Ascending aorta (tissue), 2 donors: ENCODE results near the gene SLITRK5. TPM values are rescaled to one million over a fixed set of nuclear protein-coding genes. Genes with fewer than 3 reads are reported as not detected.

ENCODE experiments used
- DNase-seq, 2 donors: peaks; one replicate each; pipeline ENCODE4 v3.0.0-alpha.2; 2019; ENCODE audit warnings: low spot score in 2 of 2
- H3K27ac ChIP-seq, 2 donors: fragments of 200-600 bp; sonication (generic); one replicate each; pipeline ENCODE4 v1.5.1; 2016 to 2017; ENCODE audit warnings: mild to moderate bottlenecking in 1 of 2
- H3K27me3 ChIP-seq: fragments of 200-600 bp; sonication (generic); one replicate; pipeline ENCODE4 v1.5.1; 2017
- H3K36me3 ChIP-seq, 2 donors: fragments of 200-600 bp; sonication (generic); one replicate each; pipeline ENCODE4 v1.5.1; 2016
- H3K4me1 ChIP-seq, 2 donors: fragments of 200-600 bp; sonication (generic); one replicate each; pipeline ENCODE4 v1.5.1; 2016 to 2017; ENCODE audit warnings: mild to moderate bottlenecking in 1 of 2
- H3K4me3 ChIP-seq, 2 donors: fragments of 200-600 bp; sonication (generic); one replicate each; pipeline ENCODE4 v1.5.1; 2016 to 2017; ENCODE audit warnings: mild to moderate bottlenecking in 1 of 2
- H3K9me3 ChIP-seq, 2 donors: fragments of 200-600 bp; sonication (generic); one replicate each; pipeline ENCODE4 v1.5.1; 2016
- intact Hi-C: fragments of 100-400 bp; cut with DNase I; formaldehyde crosslinking; loops from one replicate; pipeline ENCODE4 v1.15.1; 2023
- total RNA-seq: library from RNA; depleted of rRNA; stranded (reverse); fragments of >200 nt; gene quantifications from one replicate; pipeline ENCODE4 v1.1.0, GENCODE V29; 2016
- TF ChIP-seq, protein P1 (sequence below), 3 experiments: fragments of 200-600 bp in 2 of 3; fragments of 450-650 bp in 1 of 3; sonication (generic) in 2 of 3; IDR thresholded peaks; one replicate each; pipeline ENCODE4 v1.5.1; 2016 to 2019; ENCODE audit warnings: antibody characterized with exemption in 3 of 3, mild to moderate bottlenecking in 1 of 3, moderate library complexity in 1 of 3

SLITRK5 gene
- total RNA-seq, 1 donor from 2014 or later, result not detected

DNA sequence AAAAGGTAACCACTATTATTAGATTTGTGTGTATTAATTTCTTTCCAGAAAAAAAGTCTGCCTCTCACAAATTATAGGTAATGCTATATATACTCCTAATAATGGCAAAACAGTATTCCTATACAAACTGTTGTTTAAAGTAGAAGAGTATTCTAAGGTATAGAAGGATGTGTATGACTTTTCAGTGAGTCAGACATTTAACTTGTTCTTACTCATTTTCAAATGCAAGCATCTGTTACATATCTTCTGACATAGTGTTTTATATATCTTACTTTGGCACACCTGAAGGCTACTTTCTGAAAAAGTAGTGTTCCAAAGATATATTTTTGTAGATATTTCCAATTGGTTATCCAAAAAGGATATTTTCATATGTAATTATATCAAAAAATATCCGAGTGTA is 3.5 kb upstream of the SLITRK5 start:
- no peaks in the 10 kb centered on the region for H3K36me3 ChIP-seq
- TF ChIP-seq, protein P1, sequence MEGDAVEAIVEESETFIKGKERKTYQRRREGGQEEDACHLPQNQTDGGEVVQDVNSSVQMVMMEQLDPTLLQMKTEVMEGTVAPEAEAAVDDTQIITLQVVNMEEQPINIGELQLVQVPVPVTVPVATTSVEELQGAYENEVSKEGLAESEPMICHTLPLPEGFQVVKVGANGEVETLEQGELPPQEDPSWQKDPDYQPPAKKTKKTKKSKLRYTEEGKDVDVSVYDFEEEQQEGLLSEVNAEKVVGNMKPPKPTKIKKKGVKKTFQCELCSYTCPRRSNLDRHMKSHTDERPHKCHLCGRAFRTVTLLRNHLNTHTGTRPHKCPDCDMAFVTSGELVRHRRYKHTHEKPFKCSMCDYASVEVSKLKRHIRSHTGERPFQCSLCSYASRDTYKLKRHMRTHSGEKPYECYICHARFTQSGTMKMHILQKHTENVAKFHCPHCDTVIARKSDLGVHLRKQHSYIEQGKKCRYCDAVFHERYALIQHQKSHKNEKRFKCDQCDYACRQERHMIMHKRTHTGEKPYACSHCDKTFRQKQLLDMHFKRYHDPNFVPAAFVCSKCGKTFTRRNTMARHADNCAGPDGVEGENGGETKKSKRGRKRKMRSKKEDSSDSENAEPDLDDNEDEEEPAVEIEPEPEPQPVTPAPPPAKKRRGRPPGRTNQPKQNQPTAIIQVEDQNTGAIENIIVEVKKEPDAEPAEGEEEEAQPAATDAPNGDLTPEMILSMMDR (IDR thresholded peaks at IDR 0.05), result no peak
- H3K4me1 ChIP-seq, result peaks cover 0 to 16% of the 10 kb centered on the region in 2 donors
- peaks cover 6% of the 10 kb centered on the region for H3K27me3 ChIP-seq
- no peak overlapping the region for H3K4me3 ChIP-seq
- DNase-seq, result no peak
- intact Hi-C loops, result no loop called here
- H3K27ac ChIP-seq, result no peak overlapping the region
- no peaks in the 10 kb centered on the region for H3K9me3 ChIP-seq

DNA sequence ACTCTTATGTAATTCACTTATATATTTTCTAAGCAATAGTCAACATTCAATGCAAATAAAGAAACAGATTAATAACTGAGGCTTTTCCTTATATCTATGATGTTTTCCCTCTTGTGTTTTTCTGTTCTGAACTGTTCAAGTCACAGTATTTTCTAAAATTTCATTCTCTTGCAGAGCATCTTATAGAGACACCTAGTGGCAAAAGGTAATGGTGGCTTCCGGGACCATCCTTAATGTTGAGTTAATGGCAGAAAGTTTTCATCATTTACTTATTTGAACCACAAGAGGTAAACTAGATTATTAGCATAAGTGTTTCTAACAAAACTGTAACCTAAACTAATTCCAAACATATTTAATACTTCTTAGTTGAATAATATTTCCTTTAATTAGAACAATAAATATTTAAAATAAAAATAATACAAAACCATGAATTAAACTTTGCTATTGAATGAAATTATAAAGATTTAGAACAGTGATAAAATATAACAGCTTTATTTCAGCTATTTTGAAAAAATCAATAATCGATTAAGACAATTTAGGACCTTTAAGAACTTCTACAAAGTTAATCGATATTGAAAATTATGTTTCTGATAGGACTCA is 1.7 kb upstream of the SLITRK5 start:
- TF ChIP-seq, protein P1 (IDR thresholded peaks at IDR 0.05), result no peak
- H3K4me1 ChIP-seq, result peaks cover 0 to 16% of the 10 kb centered on the region in 2 donors
- no peaks in the 10 kb centered on the region for H3K9me3 ChIP-seq
- H3K27me3 ChIP-seq, result peaks cover 9% of the 10 kb centered on the region
- intact Hi-C loops, result no loop called here
- DNase-seq, result no peak
- H3K36me3 ChIP-seq, result no peaks in the 10 kb centered on the region
- H3K4me3 ChIP-seq, result no peak overlapping the region
- H3K27ac ChIP-seq, result no peak overlapping the region

DNA sequence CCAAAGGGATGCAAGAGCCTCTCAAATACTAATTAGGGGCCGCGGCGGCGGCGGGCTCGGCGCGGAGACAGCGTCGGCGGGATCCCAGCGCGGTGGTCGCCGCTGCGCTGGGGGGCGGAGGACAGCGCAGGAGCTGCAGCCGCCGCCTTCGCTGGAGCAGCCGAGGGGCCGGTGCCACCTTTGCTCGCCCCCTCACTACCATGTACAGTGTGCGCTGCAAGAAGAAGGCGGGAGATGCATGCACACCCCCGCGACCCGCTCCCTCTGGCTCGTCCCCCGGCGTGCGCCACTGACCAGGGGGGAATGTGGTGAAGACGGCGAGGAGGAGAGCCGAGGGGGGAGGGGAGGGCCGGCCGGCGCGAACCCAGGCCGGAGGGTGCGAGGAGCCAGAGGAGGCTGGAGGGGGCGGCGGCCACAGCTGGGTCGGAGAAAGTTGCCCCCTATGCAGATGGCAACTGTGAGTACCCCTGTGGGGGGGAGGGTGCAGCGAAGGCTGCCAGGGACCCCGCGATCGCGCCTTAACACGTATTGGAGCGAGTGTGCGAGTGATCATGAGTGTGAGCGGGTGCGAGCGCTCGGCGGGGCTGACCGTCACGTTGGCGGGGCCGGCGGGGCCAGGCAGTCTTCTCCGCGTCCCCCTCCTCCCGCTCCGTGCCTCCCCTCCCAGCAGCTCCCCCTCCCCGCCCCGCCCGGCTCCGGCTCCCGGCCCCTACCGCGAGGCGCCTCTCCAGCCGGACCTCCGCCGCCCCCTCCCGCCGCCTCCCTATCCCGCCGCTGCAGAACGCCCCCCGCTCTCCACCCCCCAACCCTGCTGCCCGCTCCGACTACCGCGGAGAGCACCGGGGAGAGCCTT is 808 bp downstream of the SLITRK5 start:
- Histone ChIP-seq H3K4me1 (peaks cover 0 to 16% of the 10 kb centered on the region in 2 donors), H3K36me3 (no peaks in the 10 kb centered on the region), H3K27ac (no peak overlapping the region), H3K4me3 (peak overlapping the region; percentile 65 to 71), H3K9me3 (no peaks in the 10 kb centered on the region), H3K27me3 (peaks cover 9% of the 10 kb centered on the region)
- intact Hi-C loops, result no loop called here
- TF ChIP-seq, protein P1 (IDR thresholded peaks at IDR 0.05), result no peak
- no peak for DNase-seq

DNA sequence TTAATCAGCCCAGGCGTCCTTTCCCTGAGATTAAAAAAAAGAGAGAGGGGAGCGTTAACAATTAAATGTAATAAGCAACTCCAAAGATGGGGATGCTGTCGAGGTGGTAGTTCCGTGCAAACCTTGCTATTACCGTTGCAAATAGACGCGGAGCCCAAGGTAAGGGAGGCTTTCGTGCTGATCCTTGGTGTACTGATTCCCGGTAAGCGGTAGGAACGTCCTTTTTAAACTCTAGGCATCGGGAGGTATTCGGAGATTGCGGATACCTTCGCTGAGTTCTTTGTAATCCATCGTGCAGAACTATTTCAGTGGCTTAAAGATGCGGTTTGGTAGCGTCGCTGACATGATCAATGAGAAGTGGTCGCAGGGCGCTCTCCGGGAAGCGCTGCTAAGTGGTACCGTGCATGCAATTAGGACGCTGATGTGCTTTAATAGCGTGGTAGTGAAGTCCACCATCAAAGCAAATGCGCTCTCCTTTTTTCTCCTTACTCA is 3.1 kb downstream of the SLITRK5 start:
- Histone ChIP-seq H3K4me3 (peak overlapping the region in 1 of 2 donors; percentile 17), H3K36me3 (no peaks in the 10 kb centered on the region), H3K4me1 (peaks cover 4 to 19% of the 10 kb centered on the region in 2 donors), H3K9me3 (no peaks in the 10 kb centered on the region), H3K27ac (no peak overlapping the region), H3K27me3 (peaks cover 15% of the 10 kb centered on the region)
- DNase-seq, result no peak
- TF ChIP-seq, protein P1 (IDR thresholded peaks at IDR 0.05), result no peak
- intact Hi-C loops, result no loop called here

DNA sequence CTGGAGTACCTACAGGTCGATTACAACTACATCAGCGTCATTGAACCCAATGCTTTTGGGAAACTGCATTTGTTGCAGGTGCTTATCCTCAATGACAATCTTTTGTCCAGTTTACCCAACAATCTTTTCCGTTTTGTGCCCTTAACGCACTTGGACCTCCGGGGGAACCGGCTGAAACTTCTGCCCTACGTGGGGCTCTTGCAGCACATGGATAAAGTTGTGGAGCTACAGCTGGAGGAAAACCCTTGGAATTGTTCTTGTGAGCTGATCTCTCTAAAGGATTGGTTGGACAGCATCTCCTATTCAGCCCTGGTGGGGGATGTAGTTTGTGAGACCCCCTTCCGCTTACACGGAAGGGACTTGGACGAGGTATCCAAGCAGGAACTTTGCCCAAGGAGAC is 4.7 kb downstream of the SLITRK5 start:
- peaks cover 4 to 15% of the 10 kb centered on the region in 2 donors for H3K4me1 ChIP-seq
- H3K9me3 ChIP-seq, result no peaks in the 10 kb centered on the region
- H3K4me3 ChIP-seq, result no peak overlapping the region
- TF ChIP-seq, protein P1 (IDR thresholded peaks at IDR 0.05), result no peak
- intact Hi-C loops, result no loop called here
- DNase-seq, result no peak
- no peaks in the 10 kb centered on the region for H3K36me3 ChIP-seq
- H3K27me3 ChIP-seq, result peaks cover 15% of the 10 kb centered on the region
- H3K27ac ChIP-seq, result no peak overlapping the region
